BLaER1 (cell line): ENCODE results near the gene ABHD1.

Experiments used
- H3K27ac ChIP-seq: shearing (Covaris generic); formaldehyde crosslinking; 2 replicates; pipeline ENCODE4 v1.8.1; 2022
- H3K27me3 ChIP-seq: shearing (Covaris generic); formaldehyde crosslinking; 2 replicates; pipeline ENCODE4 v1.8.1; 2022
- H3K36me3 ChIP-seq: shearing (Covaris generic); formaldehyde crosslinking; 2 replicates; pipeline ENCODE4 v1.8.1; 2022
- H3K4me1 ChIP-seq: shearing (Covaris generic); formaldehyde crosslinking; 2 replicates; pipeline ENCODE4 v1.8.1; 2022
- H3K4me2 ChIP-seq: shearing (Covaris generic); formaldehyde crosslinking; 2 replicates; pipeline ENCODE4 v1.8.1; 2022
- H3K4me3 ChIP-seq: shearing (Covaris generic); formaldehyde crosslinking; 2 replicates; pipeline ENCODE4 v1.8.1; 2022
- H3K9ac ChIP-seq: shearing (Covaris generic); formaldehyde crosslinking; 2 replicates; pipeline ENCODE4 v1.8.1; 2022
- H3K9me3 ChIP-seq: shearing (Covaris generic); formaldehyde crosslinking; 2 replicates; pipeline ENCODE4 v1.8.1; 2022
- H4K20me1 ChIP-seq: shearing (Covaris generic); formaldehyde crosslinking; 2 replicates; pipeline ENCODE4 v1.8.1; 2022
- Cebpa-rat ChIP-seq: shearing (Covaris generic); IDR thresholded peaks from 2 replicates; pipeline ENCODE4 v1.8.1; 2022

Gene ABHD1

GRCh38 chr2:27125104-27125503, 1.5 kb downstream of the ABHD1 start:
- H3K36me3 ChIP-seq, result peaks cover 20% of the 10 kb centered on the region
- H3K27ac ChIP-seq, result no peak overlapping the region
- H3K4me3 ChIP-seq, result no peak overlapping the region
- H3K4me1 ChIP-seq, result no peaks in the 10 kb centered on the region
- no peak overlapping the region for H3K4me2 ChIP-seq
- H3K27me3 ChIP-seq, result peaks cover 48% of the 10 kb centered on the region
- no peak for TF ChIP-seq Cebpa-rat
- H4K20me1 ChIP-seq, result 0 out of 2 replicates have a peak, but pooled peaks cover 14% of the 10 kb centered on the region
- H3K9me3 ChIP-seq, result no peaks in the 10 kb centered on the region
- no peak overlapping the region for H3K9ac ChIP-seq

GRCh38 chr2:27126252-27126710, 2.7 kb downstream of the ABHD1 start:
- Histone ChIP-seq H3K4me2 (no peak overlapping the region), H3K27me3 (peaks cover 36% of the 10 kb centered on the region), H3K9ac (no peak overlapping the region), H3K9me3 (no peaks in the 10 kb centered on the region), H4K20me1 (peaks cover 26% of the 10 kb centered on the region; the same call in 1 of the 2 replicates), H3K36me3 (peaks cover 31% of the 10 kb centered on the region), H3K4me1 (no peaks in the 10 kb centered on the region), H3K27ac (no peak overlapping the region), H3K4me3 (no peak overlapping the region)
- no peak for TF ChIP-seq Cebpa-rat

GRCh38 chr2:27127883-27128667, 4.5 kb downstream of the ABHD1 start:
- Histone ChIP-seq H3K4me1 (peaks cover 5% of the 10 kb centered on the region), H3K4me2 (no peak overlapping the region), H3K27me3 (peaks cover 18% of the 10 kb centered on the region), H3K9ac (no peak overlapping the region), H3K4me3 (no peak overlapping the region), H3K36me3 (peaks cover 49% of the 10 kb centered on the region), H3K27ac (no peak overlapping the region), H3K9me3 (no peaks in the 10 kb centered on the region), H4K20me1 (peaks cover 44% of the 10 kb centered on the region)
- no peak for TF ChIP-seq Cebpa-rat

- Histone ChIP-seq H3K27ac (no peak overlapping the region), H3K4me1 (peaks cover 13% of the 10 kb centered on the region), H3K4me3 (no peak overlapping the region), H3K4me2 (no peak overlapping the region), H4K20me1 (peaks cover 52% of the 10 kb centered on the region), H3K36me3 (peaks cover 51% of the 10 kb centered on the region), H3K27me3 (peaks cover 10% of the 10 kb centered on the region), H3K9ac (no peak overlapping the region), H3K9me3 (no peaks in the 10 kb centered on the region)
- no peak for TF ChIP-seq Cebpa-rat
Measured at GRCh38 chr2:27128668-27129571, 5.3 kb downstream of the ABHD1 start.

GRCh38 chr2:27130396-27130795, 6.8 kb downstream of the ABHD1 start:
- no peak for TF ChIP-seq Cebpa-rat
- H3K4me2 ChIP-seq, result no peak overlapping the region
- H3K9me3 ChIP-seq, result no peaks in the 10 kb centered on the region
- peaks cover 55% of the 10 kb centered on the region for H4K20me1 ChIP-seq
- no peak overlapping the region for H3K4me3 ChIP-seq
- peaks cover 51% of the 10 kb centered on the region for H3K36me3 ChIP-seq
- peaks cover 21% of the 10 kb centered on the region for H3K4me1 ChIP-seq
- H3K27ac ChIP-seq, result no peak overlapping the region
- no peak overlapping the region for H3K9ac ChIP-seq
- no peaks in the 10 kb centered on the region for H3K27me3 ChIP-seq

GRCh38 chr2:27131429-27131828, 7.8 kb downstream of the ABHD1 start:
- H3K4me1 ChIP-seq, result peaks cover 29% of the 10 kb centered on the region
- peaks cover 55% of the 10 kb centered on the region for H4K20me1 ChIP-seq
- H3K27ac ChIP-seq, result no peak overlapping the region
- peaks cover 51% of the 10 kb centered on the region for H3K36me3 ChIP-seq
- no peak for TF ChIP-seq Cebpa-rat
- H3K9ac ChIP-seq, result no peak overlapping the region
- H3K27me3 ChIP-seq, result no peaks in the 10 kb centered on the region
- H3K4me3 ChIP-seq, result no peak overlapping the region
- no peak overlapping the region for H3K4me2 ChIP-seq
- no peaks in the 10 kb centered on the region for H3K9me3 ChIP-seq

GRCh38 chr2:27133195-27133875, 9.7 kb downstream of the ABHD1 start:
- peaks cover 29% of the 10 kb centered on the region for H3K4me1 ChIP-seq
- H4K20me1 ChIP-seq, result peaks cover 55% of the 10 kb centered on the region
- peak overlapping the region; percentile 97 for H3K4me2 ChIP-seq
- H3K9ac ChIP-seq, result peak overlapping the region; percentile 95
- peak overlapping the region; percentile 98 for H3K4me3 ChIP-seq
- no peaks in the 10 kb centered on the region for H3K27me3 ChIP-seq
- no peaks in the 10 kb centered on the region for H3K9me3 ChIP-seq
- H3K27ac ChIP-seq, result peak overlapping the region; percentile 89
- TF ChIP-seq Cebpa-rat, result no peak
- peaks cover 49% of the 10 kb centered on the region for H3K36me3 ChIP-seq

- peak within 1 kb of the TSS; percentile 97 for H3K4me2 ChIP-seq
- no peaks in the 10 kb centered on the region for H3K27me3 ChIP-seq
- H4K20me1 ChIP-seq, result peaks cover 50% of the 10 kb centered on the region
- peak within 1 kb of the TSS; percentile 95 for H3K9ac ChIP-seq
- no peaks in the 10 kb centered on the region for H3K9me3 ChIP-seq
- H3K4me3 ChIP-seq, result peak within 1 kb of the TSS; percentile 98
- no peak for TF ChIP-seq Cebpa-rat
- peak within 1 kb of the TSS; percentile 89 for H3K27ac ChIP-seq
- H3K36me3 ChIP-seq, result peaks cover 41% of the 10 kb centered on the region
- peaks cover 29% of the 10 kb centered on the region for H3K4me1 ChIP-seq
Measured at GRCh38 chr2:27133905-27134780, 10.5 kb downstream of the ABHD1 start, which contains the start of gene PREB. Gene PREB, minus strand, starts transcription at chr2:27134636. Its CDS starts 215 bp downstream, at chr2:27134421.
